B cell (primary cell): Measurements from ENCODE around the gene DIAPH1. TPM values are rescaled to one million over a fixed set of nuclear protein-coding genes. Genes with fewer than 3 reads are reported as not detected.

Experiments
- ATAC-seq: fragments of 200-7000 bp; cut with Tn5 transposase; one replicate; pipeline ENCODE4 v1.10.0; 2021; ENCODE audit warnings: low read depth, mild to moderate bottlenecking, moderate number of reproducible peaks, moderate library complexity
- CTCF ChIA-PET: fragments of 350-600 bp; sonication (Branson Sonifier 250); formaldehyde crosslinking; loops from one replicate; lab custom pipeline; 2021; ENCODE audit warnings: antibody characterized with exemption, inconsistent platforms; lab: Charles Lee
- POLR2A ChIA-PET: fragments of 350-600 bp; sonication (Branson Sonifier 250); formaldehyde crosslinking; loops from one replicate; lab custom pipeline; 2021; ENCODE audit warnings: antibody characterized with exemption; lab: Charles Lee
- DNase-seq: peaks from one replicate; pipeline ENCODE4 v3.0.0; 2013
- H2AFZ ChIP-seq: 2 replicates; pipeline ENCODE4 v1.6.1; 2012; ENCODE audit warnings: mild to moderate bottlenecking, low read depth, low read length; ENCODE audit not compliant: insufficient read depth, poor library complexity, severe bottlenecking
- H3K27ac ChIP-seq, 2 donors: 1 replicate in 1 of 2; 2 replicates in 1 of 2; pipeline ENCODE4 v1.5.1; 2012 to 2013; ENCODE audit warnings: low read length in 2 of 2, mild to moderate bottlenecking in 2 of 2, moderate library complexity in 1 of 2
- H3K27me3 ChIP-seq, 4 experiments: fragments of 200-600 bp in 1 of 4; sonication (generic) in 1 of 4; replicated peaks in 1 of 4; 1 replicate in 2 of 4; 2 replicates in 2 of 4; pipeline versions ENCODE4 v1.6.1 to v1.7.0; 2013 to 2016; ENCODE audit warnings: low read length in 3 of 4, mild to moderate bottlenecking in 2 of 4, mixed read lengths in 1 of 4, moderate library complexity in 1 of 4; ENCODE audit not compliant: insufficient read depth in 4 of 4, control insufficient read depth in 3 of 4; ENCODE audit errors: control extremely low read depth in 1 of 4
- H3K36me3 ChIP-seq, 2 experiments: replicated peaks in 1 of 2; 1 replicate in 1 of 2; 2 replicates in 1 of 2; pipeline versions ENCODE4 v1.6.1 to v1.7.1; 2013; ENCODE audit warnings: low read length in 1 of 2; ENCODE audit not compliant: insufficient read depth in 2 of 2, control insufficient read depth in 1 of 2; ENCODE audit errors: control extremely low read depth in 1 of 2, extremely low read depth in 1 of 2
- H3K4me1 ChIP-seq, 2 donors: fragments of 200-600 bp in 1 of 2; sonication (generic) in 1 of 2; 1 replicate in 1 of 2; 2 replicates in 1 of 2; pipeline versions ENCODE4 v1.5.1 to v1.6.1; 2013 to 2017; ENCODE audit warnings: low read length in 2 of 2; ENCODE audit not compliant: control insufficient read depth in 2 of 2, insufficient read depth in 2 of 2
- H3K4me2 ChIP-seq: replicated peaks from 2 replicates; pipeline ENCODE3; 2012; ENCODE audit warnings: mild to moderate bottlenecking, low read depth, low read length; ENCODE audit not compliant: poor library complexity, severe bottlenecking
- H3K4me3 ChIP-seq, 5 experiments: fragments of 200-600 bp in 1 of 5; sonication (generic) in 1 of 5; 1 replicate in 3 of 5; 2 replicates in 2 of 5; pipeline versions ENCODE4 v1.5.1 to v1.7.0; 2011 to 2016; ENCODE audit warnings: low read length in 4 of 5, mild to moderate bottlenecking in 4 of 5, low read depth in 2 of 5, control low read depth in 1 of 5, moderate library complexity in 1 of 5; ENCODE audit not compliant: insufficient read depth in 1 of 5; ENCODE audit errors: control extremely low read depth in 1 of 5, extremely low read depth in 1 of 5
- H3K79me2 ChIP-seq: fragments of 200-600 bp; sonication (generic); one replicate; pipeline ENCODE4 v1.6.0; 2016; ENCODE audit warnings: low read length; ENCODE audit not compliant: control insufficient read depth, insufficient read depth
- H3K9ac ChIP-seq: fragments of 200-600 bp; sonication (generic); 2 replicates; pipeline ENCODE4 v1.6.1; 2017; ENCODE audit warnings: mild to moderate bottlenecking, low read length, moderate library complexity
- H3K9me3 ChIP-seq, 3 donors: one replicate each; pipeline versions ENCODE4 v1.6.1 to v1.7.1; 2013; ENCODE audit warnings: low read length in 2 of 3; ENCODE audit not compliant: control insufficient read depth in 2 of 3, insufficient read depth in 1 of 3; ENCODE audit errors: control extremely low read depth in 1 of 3
- H4K20me1 ChIP-seq: 2 replicates; pipeline ENCODE4 v1.6.0; 2012; ENCODE audit warnings: mild to moderate bottlenecking, low read length; ENCODE audit not compliant: insufficient read depth, control insufficient read depth, poor library complexity, severe bottlenecking
- H3K27ac Mint-ChIP-seq: one replicate; pipeline ENCODE4 v1.8.0; 2021; ENCODE audit warnings: mixed read lengths
- H3K27me3 Mint-ChIP-seq: one replicate; pipeline ENCODE4 v1.8.0; 2021; ENCODE audit warnings: mixed read lengths
- H3K4me1 Mint-ChIP-seq: one replicate; pipeline ENCODE4 v1.8.0; 2021; ENCODE audit warnings: mixed read lengths
- H3K4me3 Mint-ChIP-seq: one replicate; pipeline ENCODE4 v1.8.0; 2021; ENCODE audit warnings: mixed read lengths
- H3K9me3 Mint-ChIP-seq: one replicate; pipeline ENCODE4 v1.8.0; 2022; ENCODE audit warnings: mixed read lengths; ENCODE audit not compliant: insufficient read depth
- EZH2 ChIP-seq: IDR thresholded peaks from 2 replicates; pipeline ENCODE4 v1.6.1; 2012; ENCODE audit warnings: borderline replicate concordance, low read depth, mild to moderate bottlenecking, moderate library complexity, low read length; ENCODE audit not compliant: insufficient read depth, poor library complexity, severe bottlenecking
- WGBS: methylation state at CpG from one replicate; pipeline ENCODE4 v1.1.5; 2013; ENCODE audit warnings: missing lambda C conversion rate; ENCODE audit not compliant: insufficient coverage; 5-methylcytosine and 5-hydroxymethylcytosine counted together
- intact Hi-C: fragments of 100-400 bp; cut with micrococcal nuclease; formaldehyde crosslinking; loops from one replicate; pipeline ENCODE4 v1.10.0; 2022
- polyA plus RNA-seq: library from polyadenylated mRNA; depleted of rRNA; stranded (reverse); fragments of >200 nt; gene quantifications from 2 replicates; pipeline ENCODE4 v1.2.3, GENCODE V29; 2012
- total RNA-seq, 2 donors: library from RNA; stranded (reverse); fragments of 120-200 nt in 1 of 2; gene quantifications; 1 replicate in 1 of 2; 2 replicates in 1 of 2; pipeline versions ENCODE4 v1.2.3 to v1.2.4, GENCODE V29; 2013 to 2022
- TF ChIP-seq, protein P1 (sequence below): fragments of 200-600 bp; IDR thresholded peaks from one replicate; pipeline ENCODE4 v1.8.0; 2022; ENCODE audit warnings: antibody characterized with exemption, mild to moderate bottlenecking

Gene DIAPH1
- total and polyA plus RNA-seq, 2 donors (not counting 1 experiment from before 2014, with no cell fraction given) = 59.7 to 113 TPM

DNA sequence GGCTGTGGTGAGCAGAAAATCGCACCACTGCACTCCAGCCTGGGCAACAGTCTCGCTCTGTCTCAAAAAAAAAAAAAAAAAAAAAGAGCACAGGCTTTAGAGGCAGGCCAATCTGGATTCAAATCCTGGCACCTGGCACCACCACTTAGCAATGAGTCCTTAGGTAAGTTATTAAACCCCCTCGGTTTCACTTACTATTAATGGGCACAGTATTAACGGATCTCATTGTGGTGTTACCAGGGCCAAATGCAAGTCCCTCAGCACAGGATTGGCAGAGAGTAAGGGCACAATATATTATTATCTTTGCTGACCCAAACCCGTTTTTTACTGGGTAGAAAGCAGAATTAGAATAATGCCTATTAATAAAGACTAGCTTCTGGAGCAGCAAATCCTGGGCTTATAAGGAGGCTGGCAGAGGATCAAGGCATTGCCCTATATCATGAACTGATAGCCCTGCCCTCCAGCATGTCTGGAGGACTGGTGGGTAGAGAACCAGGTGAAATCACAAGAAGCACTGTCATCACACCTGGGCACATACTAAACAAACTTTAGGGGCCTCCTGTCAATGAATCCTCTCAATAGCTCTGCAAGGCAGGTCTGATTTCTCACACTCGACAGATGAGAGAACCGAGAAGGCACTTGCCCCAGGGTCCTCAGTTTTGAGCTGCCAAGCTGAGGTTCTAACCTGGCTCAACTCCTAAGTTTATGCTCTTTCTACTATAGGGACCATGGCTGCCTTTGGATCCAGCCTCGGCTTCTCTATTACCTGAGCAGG, 112.2 kb downstream of the DIAPH1 start:
- intact Hi-C loops = no loop called here
- ATAC-seq (no peak), DNase-seq (no peak)
- peaks cover 0 to 6% (median 0%) of the 10 kb centered on the region in 3 donors for H3K9me3 ChIP-seq
- Mint-ChIP-seq H3K4me3 (peak overlapping the region; percentile 59), H3K27me3 (no peaks in the 10 kb centered on the region), H3K27ac (peak overlapping the region; percentile 73), H3K9me3 (peaks cover 3% of the 10 kb centered on the region), H3K4me1 (peaks cover 55% of the 10 kb centered on the region)
- TF ChIP-seq, protein P1, sequence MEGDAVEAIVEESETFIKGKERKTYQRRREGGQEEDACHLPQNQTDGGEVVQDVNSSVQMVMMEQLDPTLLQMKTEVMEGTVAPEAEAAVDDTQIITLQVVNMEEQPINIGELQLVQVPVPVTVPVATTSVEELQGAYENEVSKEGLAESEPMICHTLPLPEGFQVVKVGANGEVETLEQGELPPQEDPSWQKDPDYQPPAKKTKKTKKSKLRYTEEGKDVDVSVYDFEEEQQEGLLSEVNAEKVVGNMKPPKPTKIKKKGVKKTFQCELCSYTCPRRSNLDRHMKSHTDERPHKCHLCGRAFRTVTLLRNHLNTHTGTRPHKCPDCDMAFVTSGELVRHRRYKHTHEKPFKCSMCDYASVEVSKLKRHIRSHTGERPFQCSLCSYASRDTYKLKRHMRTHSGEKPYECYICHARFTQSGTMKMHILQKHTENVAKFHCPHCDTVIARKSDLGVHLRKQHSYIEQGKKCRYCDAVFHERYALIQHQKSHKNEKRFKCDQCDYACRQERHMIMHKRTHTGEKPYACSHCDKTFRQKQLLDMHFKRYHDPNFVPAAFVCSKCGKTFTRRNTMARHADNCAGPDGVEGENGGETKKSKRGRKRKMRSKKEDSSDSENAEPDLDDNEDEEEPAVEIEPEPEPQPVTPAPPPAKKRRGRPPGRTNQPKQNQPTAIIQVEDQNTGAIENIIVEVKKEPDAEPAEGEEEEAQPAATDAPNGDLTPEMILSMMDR = no peak
- no peak for TF ChIP-seq EZH2
- no peaks in the 10 kb centered on the region for H4K20me1 ChIP-seq
- no peak overlapping the region for H2AFZ ChIP-seq
- ChIA-PET POLR2A (interaction anchor here (0.6 to 1.4 kb wide), 3 partner anchors 14 to 101 kb away, joined by 4 to 9 read pairs (median 6); no protein-coding TSS in a partner anchor), CTCF (interaction anchor here (1.0 to 12.8 kb wide), 6 partner anchors 17 to 93 kb away, joined by 3 to 176 read pairs (median 4); partner anchors contain the start of genes PCDHGA10, PCDHGA11, PCDHGC3 and PCDHGC5)
- no peak overlapping the region for H3K4me2 ChIP-seq
- H3K4me3 ChIP-seq = no peak overlapping the region
- no peak overlapping the region for H3K27ac ChIP-seq
- H3K27me3 ChIP-seq = no peaks in the 10 kb centered on the region
- H3K9ac ChIP-seq = no peak overlapping the region
- 91% methylated on average over 5 of the region's 8 CpGs for WGBS
- no peaks in the 10 kb centered on the region for H3K79me2 ChIP-seq
- peaks cover 30 to 51% of the 10 kb centered on the region in 2 donors for H3K4me1 ChIP-seq
- no peaks in the 10 kb centered on the region for H3K36me3 ChIP-seq

DNA sequence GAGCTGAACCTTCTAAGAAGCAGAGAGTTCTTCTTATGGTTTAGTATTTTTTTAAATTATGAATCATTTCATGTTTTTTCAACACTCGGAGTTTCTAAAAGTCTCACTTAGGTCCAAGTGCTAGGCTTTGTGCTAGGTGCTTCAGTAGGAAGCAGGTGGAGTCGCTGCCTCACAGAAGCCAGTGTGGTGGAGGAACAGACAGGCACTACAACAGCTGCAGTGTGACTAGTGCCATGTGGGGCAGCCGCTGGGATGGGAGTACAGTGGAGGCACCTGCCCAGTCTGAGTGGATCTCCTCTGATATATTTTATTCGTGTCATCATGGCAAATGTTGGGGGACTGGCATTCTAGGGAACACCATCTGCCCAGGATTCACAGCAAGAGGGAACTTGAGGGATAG, 114.6 kb downstream of the DIAPH1 start:
- H4K20me1 ChIP-seq = no peaks in the 10 kb centered on the region
- Mint-ChIP-seq H3K27ac (no peak overlapping the region), H3K4me1 (peaks cover 32% of the 10 kb centered on the region), H3K4me3 (no peak overlapping the region), H3K27me3 (no peaks in the 10 kb centered on the region), H3K9me3 (no peaks in the 10 kb centered on the region)
- H3K36me3 ChIP-seq = no peaks in the 10 kb centered on the region
- intact Hi-C loops = no loop called here
- DNase-seq (no peak), ATAC-seq (no peak)
- H3K9ac ChIP-seq = no peak overlapping the region
- ChIA-PET POLR2A (no interaction called here), CTCF (no interaction called here)
- no peak overlapping the region for H3K27ac ChIP-seq
- no peak overlapping the region for H3K4me3 ChIP-seq
- peaks cover 17 to 27% of the 10 kb centered on the region in 2 donors for H3K4me1 ChIP-seq
- no peaks in the 10 kb centered on the region for H3K27me3 ChIP-seq
- H3K79me2 ChIP-seq = no peaks in the 10 kb centered on the region
- H3K9me3 ChIP-seq = no peaks in the 10 kb centered on the region
- WGBS = 89% methylated on average over 3 of the region's 4 CpGs
- TF ChIP-seq EZH2 = no peak
- TF ChIP-seq, protein P1 = no peak
- H2AFZ ChIP-seq = no peak overlapping the region
- H3K4me2 ChIP-seq = no peak overlapping the region
